Measurements from ENCODE around the gene PIF1. TPM values are rescaled to one million over a fixed set of nuclear protein-coding genes. Genes with fewer than 3 reads are reported as not detected.

The PIF1 gene
- total RNA-seq (1 to 10 TPM in 3 of 5 donors, under 1 TPM in 2; 0.88 to 4.1 (median 1.1) TPM), total RNA-seq (0.11 to 1.8 (median 0.64) reads per million in 29 experiments)
- 1.3 TPM for total RNA-seq (2013)

- Histone ChIP-seq H3K36me3 (ENCODE audit: control insufficient read depth in 2 of 2, extremely low read depth in 1 of 2, insufficient read depth in 1 of 2, low read length in 1 of 2) (no peaks in the 10 kb centered on the region), H3K4me1 (ENCODE audit: control insufficient read depth in 1 of 2, extremely low read depth in 1 of 2, insufficient read depth in 2 of 2, low read length in 2 of 2) (peaks cover 19 to 34% of the 10 kb centered on the region in 2 experiments), H3K27me3 (replicated peaks in 1 of 2; ENCODE audit: control insufficient read depth in 2 of 2, extremely low read depth in 1 of 2, insufficient read depth in 2 of 2, low read length in 1 of 2) (peaks cover 3 to 25% of the 10 kb centered on the region in 2 experiments), H3K9me3 (no peaks in the 10 kb centered on the region), H3K4me3 (ENCODE audit: control insufficient read depth in 1 of 2, extremely low read depth in 1 of 2, low read length in 1 of 2) (peak within 1 kb of the TSS; percentile 52 to 94), H3K27ac (ENCODE audit: low read length) (peak within 1 kb of the TSS; percentile 36)
- H3K27me3 Mint-ChIP-seq, result peaks cover 5 to 10% of the 10 kb centered on the region in 2 donors
- peak within 1 kb of the TSS; percentile 31 to 84 for H3K27ac Mint-ChIP-seq
- peak; percentile 95 to 98 (median 97) for ATAC-seq (replicated peaks in 1 of 4)
- CTCF ChIA-PET, result interaction anchor here (1.1 to 1.3 kb wide), 5 partner anchors 10 to 69 kb away, joined by 3 to 17 read pairs (median 4); no protein-coding TSS in a partner anchor
- H3K4me1 Mint-ChIP-seq, result peaks cover 28 to 40% (median 33%) of the 10 kb centered on the region in 3 donors
- peak; percentile 63 to 96 (median 86) for DNase-seq
- 1% methylated on average over 13 of the region's 35 CpGs for whole genome bisulfite sequencing (ENCODE audit: insufficient coverage)
- no peaks in the 10 kb centered on the region for H3K36me3 Mint-ChIP-seq
- no peaks in the 10 kb centered on the region for H3K9me3 Mint-ChIP-seq
- H3K4me3 Mint-ChIP-seq, result peak within 1 kb of the TSS; percentile 72 to 88 (median 84)
- POLR2A ChIA-PET, result interaction anchor here (0.7 kb wide), 2 partner anchors 10 to 118 kb away, joined by 3 to 7 read pairs; no protein-coding TSS in a partner anchor
Measured at GRCh38 chr15:64825431-64826294, at the start of gene PIF1. TSS of gene PIF1 (minus strand) at chr15:64825647. CDS start at chr15:64824335, 1,312 bp downstream.

- ATAC-seq (replicated peaks in 1 of 4) (no peak), DNase-seq (no peak)
- Mint-ChIP-seq H3K9me3 (no peaks in the 10 kb centered on the region), H3K27me3 (no peaks in the 10 kb centered on the region), H3K36me3 (peaks cover 21% of the 10 kb centered on the region), H3K27ac (peak overlapping the region in 1 of 2 donors; percentile 19), H3K4me1 (peaks cover 6 to 17% (median 7%) of the 10 kb centered on the region in 3 donors), H3K4me3 (no peak overlapping the region)
- CTCF ChIA-PET, result no interaction called here
- Histone ChIP-seq H3K4me1 (ENCODE audit: control insufficient read depth in 1 of 2, extremely low read depth in 1 of 2, insufficient read depth in 2 of 2, low read length in 2 of 2) (peaks cover 0 to 9% of the 10 kb centered on the region in 2 experiments), H3K36me3 (ENCODE audit: control insufficient read depth in 2 of 2, extremely low read depth in 1 of 2, insufficient read depth in 1 of 2, low read length in 1 of 2) (peaks cover 13 to 20% of the 10 kb centered on the region in 2 donors), H3K9me3 (no peaks in the 10 kb centered on the region), H3K4me3 (ENCODE audit: control insufficient read depth in 1 of 2, extremely low read depth in 1 of 2, low read length in 1 of 2) (no peak overlapping the region), H3K27me3 (replicated peaks in 1 of 2; ENCODE audit: control insufficient read depth in 2 of 2, extremely low read depth in 1 of 2, insufficient read depth in 2 of 2, low read length in 1 of 2) (no peaks in the 10 kb centered on the region), H3K27ac (ENCODE audit: low read length) (no peak overlapping the region)
- POLR2A ChIA-PET, result no interaction called here
- 53% methylated on average over 4 of the region's 9 CpGs for WGBS (ENCODE audit: insufficient coverage)
Measured at GRCh38 chr15:64870353-64870752, 44.9 kb upstream of the PIF1 start.

- Mint-ChIP-seq H3K4me3 (no peak overlapping the region), H3K27ac (peak overlapping the region in 1 of 2 donors; percentile 0), H3K4me1 (peaks cover 6 to 15% (median 7%) of the 10 kb centered on the region in 3 donors), H3K9me3 (no peaks in the 10 kb centered on the region), H3K27me3 (no peaks in the 10 kb centered on the region), H3K36me3 (peaks cover 22% of the 10 kb centered on the region)
- Histone ChIP-seq H3K9me3 (no peaks in the 10 kb centered on the region), H3K27ac (ENCODE audit: low read length) (no peak overlapping the region), H3K4me1 (ENCODE audit: control insufficient read depth in 1 of 2, extremely low read depth in 1 of 2, insufficient read depth in 2 of 2, low read length in 2 of 2) (peaks cover 0 to 9% of the 10 kb centered on the region in 2 experiments), H3K4me3 (ENCODE audit: control insufficient read depth in 1 of 2, extremely low read depth in 1 of 2, low read length in 1 of 2) (no peak overlapping the region), H3K36me3 (ENCODE audit: control insufficient read depth in 2 of 2, extremely low read depth in 1 of 2, insufficient read depth in 1 of 2, low read length in 1 of 2) (peaks cover 14 to 28% of the 10 kb centered on the region in 2 donors), H3K27me3 (replicated peaks in 1 of 2; ENCODE audit: control insufficient read depth in 2 of 2, extremely low read depth in 1 of 2, insufficient read depth in 2 of 2, low read length in 1 of 2) (no peaks in the 10 kb centered on the region)
- DNase-seq (no peak), ATAC-seq (replicated peaks in 1 of 4) (no peak)
- ChIA-PET CTCF (no interaction called here), POLR2A (no interaction called here)
Measured at GRCh38 chr15:64869501-64869900, 44.1 kb upstream of the PIF1 start.

GRCh38 chr15:64865998-64866520 lies 40.6 kb upstream of the PIF1 start:
- WGBS (ENCODE audit: insufficient coverage), result 93% methylated on average over 4 of the region's 6 CpGs
- H3K27me3 Mint-ChIP-seq, result no peaks in the 10 kb centered on the region
- H3K36me3 Mint-ChIP-seq, result peaks cover 37% of the 10 kb centered on the region
- H3K27me3 ChIP-seq (replicated peaks in 1 of 2; ENCODE audit: control insufficient read depth in 2 of 2, extremely low read depth in 1 of 2, insufficient read depth in 2 of 2, low read length in 1 of 2), result no peaks in the 10 kb centered on the region
- H3K4me1 Mint-ChIP-seq, result peaks cover 6 to 8% (median 7%) of the 10 kb centered on the region in 3 donors
- H3K27ac Mint-ChIP-seq, result no peak overlapping the region
- ChIA-PET CTCF (no interaction called here), POLR2A (no interaction called here)
- ATAC-seq (replicated peaks in 1 of 4), result no peak
- no peak overlapping the region for H3K4me3 Mint-ChIP-seq
- H3K9me3 ChIP-seq, result no peaks in the 10 kb centered on the region
- H3K9me3 Mint-ChIP-seq, result no peaks in the 10 kb centered on the region
- DNase-seq, result no peak
- H3K4me1 ChIP-seq (ENCODE audit: control insufficient read depth in 1 of 2, extremely low read depth in 1 of 2, insufficient read depth in 2 of 2, low read length in 2 of 2), result peaks cover 0 to 7% of the 10 kb centered on the region in 2 experiments
- H3K4me3 ChIP-seq (ENCODE audit: control insufficient read depth in 1 of 2, extremely low read depth in 1 of 2, low read length in 1 of 2), result no peak overlapping the region
- no peak overlapping the region for H3K27ac ChIP-seq (ENCODE audit: low read length)
- H3K36me3 ChIP-seq (ENCODE audit: control insufficient read depth in 2 of 2, extremely low read depth in 1 of 2, insufficient read depth in 1 of 2, low read length in 1 of 2), result peaks cover 14 to 54% of the 10 kb centered on the region in 2 donors

- Mint-ChIP-seq H3K4me3 (no peak overlapping the region), H3K27ac (no peak overlapping the region), H3K4me1 (peaks cover 6 to 7% (median 7%) of the 10 kb centered on the region in 3 donors), H3K9me3 (no peaks in the 10 kb centered on the region), H3K27me3 (no peaks in the 10 kb centered on the region), H3K36me3 (peaks cover 38% of the 10 kb centered on the region)
- no peaks in the 10 kb centered on the region for H3K9me3 ChIP-seq
- no peak overlapping the region for H3K4me3 ChIP-seq (ENCODE audit: control insufficient read depth in 1 of 2, extremely low read depth in 1 of 2, low read length in 1 of 2)
- H3K4me1 ChIP-seq (ENCODE audit: control insufficient read depth in 1 of 2, extremely low read depth in 1 of 2, insufficient read depth in 2 of 2, low read length in 2 of 2), result peaks cover 0 to 7% of the 10 kb centered on the region in 2 experiments
- 92% methylated on average over 10 of the region's 12 CpGs for WGBS (ENCODE audit: insufficient coverage)
- ATAC-seq (replicated peaks in 1 of 4), result no peak
- ChIA-PET POLR2A (no interaction called here), CTCF (no interaction called here)
- no peaks in the 10 kb centered on the region for H3K27me3 ChIP-seq (replicated peaks in 1 of 2; ENCODE audit: control insufficient read depth in 2 of 2, extremely low read depth in 1 of 2, insufficient read depth in 2 of 2, low read length in 1 of 2)
- no peak overlapping the region for H3K27ac ChIP-seq (ENCODE audit: low read length)
- peaks cover 10 to 61% of the 10 kb centered on the region in 2 donors for H3K36me3 ChIP-seq (ENCODE audit: control insufficient read depth in 2 of 2, extremely low read depth in 1 of 2, insufficient read depth in 1 of 2, low read length in 1 of 2)
- no peak for DNase-seq
Measured at GRCh38 chr15:64865126-64865997, 39.9 kb upstream of the PIF1 start.

GRCh38 chr15:64864068-64864467 lies 38.6 kb upstream of the PIF1 start:
- Mint-ChIP-seq H3K4me3 (no peak overlapping the region), H3K36me3 (peaks cover 35% of the 10 kb centered on the region), H3K27me3 (no peaks in the 10 kb centered on the region), H3K9me3 (no peaks in the 10 kb centered on the region), H3K27ac (peak overlapping the region in 1 of 2 donors; percentile 48), H3K4me1 (peaks cover under 1 to 7% (median 3%) of the 10 kb centered on the region in 3 donors)
- no peak for ATAC-seq (replicated peaks in 1 of 4)
- peaks cover 9 to 73% of the 10 kb centered on the region in 2 donors for H3K36me3 ChIP-seq (ENCODE audit: control insufficient read depth in 2 of 2, extremely low read depth in 1 of 2, insufficient read depth in 1 of 2, low read length in 1 of 2)
- peaks cover 0 to 7% of the 10 kb centered on the region in 2 experiments for H3K4me1 ChIP-seq (ENCODE audit: control insufficient read depth in 1 of 2, extremely low read depth in 1 of 2, insufficient read depth in 2 of 2, low read length in 2 of 2)
- CTCF ChIA-PET, result no interaction called here
- 78% methylated on average over 1 of the region's 1 CpG for WGBS (ENCODE audit: insufficient coverage)
- no peak overlapping the region for H3K4me3 ChIP-seq (ENCODE audit: control insufficient read depth in 1 of 2, extremely low read depth in 1 of 2, low read length in 1 of 2)
- H3K27ac ChIP-seq (ENCODE audit: low read length), result no peak overlapping the region
- DNase-seq, result no peak
- H3K9me3 ChIP-seq, result no peaks in the 10 kb centered on the region
- POLR2A ChIA-PET, result no interaction called here
- H3K27me3 ChIP-seq (replicated peaks in 1 of 2; ENCODE audit: control insufficient read depth in 2 of 2, extremely low read depth in 1 of 2, insufficient read depth in 2 of 2, low read length in 1 of 2), result no peaks in the 10 kb centered on the region
